ENCODE results near the gene HIPK4.
A peak's percentile ranks its signal among the peaks of the same experiment; 100 is the strongest.

The HIPK4 gene

GRCh38 chr19:40407714-40408597, 18.0 kb upstream of the HIPK4 start:
- TF ChIP-seq CTCF (IDR thresholded peaks at IDR 0.05; ENCODE audit: low read length, missing control alignments): no peak
- no peak for DNase-seq (ENCODE audit: low read depth)
- no peak overlapping the region for H3K4me3 ChIP-seq (replicated peaks; ENCODE audit: low read depth, low read length)

GRCh38 chr19:40403262-40403984, 13.4 kb upstream of the HIPK4 start:
- TF ChIP-seq CTCF (IDR thresholded peaks at IDR 0.05; ENCODE audit: low read length, missing control alignments): no peak

GRCh38 chr19:40400559-40400958, 10.6 kb upstream of the HIPK4 start:
- DNase-seq (ENCODE audit: low read depth): no peak
- no peak for TF ChIP-seq CTCF (IDR thresholded peaks at IDR 0.05; ENCODE audit: low read length, missing control alignments)
- H3K4me3 ChIP-seq (replicated peaks; ENCODE audit: low read depth, low read length): no peak overlapping the region

More at GRCh38 chr19:40403262-40403984, 13.4 kb upstream of the HIPK4 start:
- peak overlapping the region; percentile 60 for H3K4me3 ChIP-seq (replicated peaks; ENCODE audit: low read depth, low read length)
- peak; percentile 92 for DNase-seq (ENCODE audit: low read depth)

- no peak overlapping the region for H3K4me3 ChIP-seq (replicated peaks; ENCODE audit: low read depth, low read length)
- DNase-seq (ENCODE audit: low read depth): no peak
Observed at GRCh38 chr19:40398417-40399131, 8.6 kb upstream of the HIPK4 start.

GRCh38 chr19:40397568-40397906, 7.6 kb upstream of the HIPK4 start:
- no peak for DNase-seq (ENCODE audit: low read depth)
- no peak for TF ChIP-seq CTCF (IDR thresholded peaks at IDR 0.05; ENCODE audit: low read length, missing control alignments)
- no peak overlapping the region for H3K4me3 ChIP-seq (replicated peaks; ENCODE audit: low read depth, low read length)

More at GRCh38 chr19:40398417-40399131, 8.6 kb upstream of the HIPK4 start:
- TF ChIP-seq CTCF (IDR thresholded peaks at IDR 0.05; ENCODE audit: low read length, missing control alignments): no peak

- no peak overlapping the region for H3K4me3 ChIP-seq (replicated peaks; ENCODE audit: low read depth, low read length)
- TF ChIP-seq CTCF (IDR thresholded peaks at IDR 0.05; ENCODE audit: low read length, missing control alignments): no peak
- DNase-seq (ENCODE audit: low read depth): no peak
Observed at GRCh38 chr19:40396886-40397567, 7.0 kb upstream of the HIPK4 start.

All from fibroblast of pulmonary artery (primary cell).